HG02588 (cell line): ENCODE results near the gene OPN4.
"Not testable (repeated sequence)": the region's sequence is repeated elsewhere in the genome, so short reads cannot be mapped to it uniquely, and the experiment has no call there.

Experiments used
- ATAC-seq: cut with Tn5 transposase; IDR thresholded peaks from one replicate; pipeline ENCODE4 v1.9.1; 2021; ENCODE audit warnings: mild to moderate bottlenecking, moderate library complexity; ENCODE audit not compliant: unreplicated experiment

OPN4 gene, protein sequence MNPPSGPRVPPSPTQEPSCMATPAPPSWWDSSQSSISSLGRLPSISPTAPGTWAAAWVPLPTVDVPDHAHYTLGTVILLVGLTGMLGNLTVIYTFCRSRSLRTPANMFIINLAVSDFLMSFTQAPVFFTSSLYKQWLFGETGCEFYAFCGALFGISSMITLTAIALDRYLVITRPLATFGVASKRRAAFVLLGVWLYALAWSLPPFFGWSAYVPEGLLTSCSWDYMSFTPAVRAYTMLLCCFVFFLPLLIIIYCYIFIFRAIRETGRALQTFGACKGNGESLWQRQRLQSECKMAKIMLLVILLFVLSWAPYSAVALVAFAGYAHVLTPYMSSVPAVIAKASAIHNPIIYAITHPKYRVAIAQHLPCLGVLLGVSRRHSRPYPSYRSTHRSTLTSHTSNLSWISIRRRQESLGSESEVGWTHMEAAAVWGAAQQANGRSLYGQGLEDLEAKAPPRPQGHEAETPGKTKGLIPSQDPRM

DNA sequence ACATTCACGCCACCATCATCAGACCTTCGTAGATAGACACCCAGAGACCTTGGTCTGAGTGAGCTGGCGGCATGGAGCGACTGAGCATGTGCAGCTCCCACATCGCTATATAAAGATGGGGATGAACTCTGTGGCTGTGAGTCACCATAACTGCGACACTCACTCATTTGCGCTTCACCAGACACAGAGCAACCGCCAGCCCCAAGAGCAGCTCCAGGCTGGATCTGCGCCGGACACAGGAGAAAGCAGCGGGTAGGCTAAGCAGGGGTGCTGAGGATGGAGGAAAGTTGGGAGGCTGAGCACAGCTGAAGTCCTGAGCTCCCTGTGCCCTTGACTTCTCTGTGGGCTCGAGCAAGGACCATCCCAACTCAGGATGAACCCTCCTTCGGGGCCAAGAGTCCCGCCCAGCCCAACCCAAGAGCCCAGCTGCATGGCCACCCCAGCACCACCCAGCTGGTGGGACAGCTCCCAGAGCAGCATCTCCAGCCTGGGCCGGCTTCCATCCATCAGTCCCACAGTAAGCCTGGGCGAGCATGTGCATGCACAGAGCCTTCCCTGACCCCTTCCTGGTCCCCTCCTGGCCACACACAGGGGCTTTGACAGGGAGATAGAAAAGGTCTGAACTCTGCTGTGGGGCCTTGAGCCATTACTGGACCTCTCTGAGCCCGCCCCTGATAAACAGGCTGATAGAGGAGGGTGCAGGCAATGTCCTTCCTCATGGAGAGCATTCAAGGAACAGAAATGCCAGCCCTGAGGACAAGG, at the start of gene OPN4:
Gene OPN4 (plus strand): TSS at position 137 of the 762 bp plus-strand sequence. CDS start 237 bp downstream, at position 374.
- ATAC-seq: no peak

DNA sequence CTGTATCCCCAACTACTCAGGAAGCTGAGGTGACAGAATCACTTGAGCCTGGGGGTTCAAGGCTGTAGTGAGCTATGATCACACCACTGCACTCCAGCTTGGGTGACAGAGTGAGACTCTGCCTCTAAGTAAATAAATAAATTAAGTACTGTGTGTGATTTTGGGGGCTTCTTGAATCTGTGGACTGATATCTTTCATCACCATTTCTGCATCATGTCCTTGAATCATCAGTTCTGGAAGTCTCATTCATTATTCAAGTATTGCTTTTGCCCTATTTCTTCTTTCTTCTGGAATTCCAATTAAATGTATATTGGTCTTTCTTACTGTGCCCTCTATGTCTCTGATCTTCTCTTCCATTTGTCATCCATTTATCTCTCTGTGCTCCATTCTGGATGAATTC, 46.7 kb upstream of the OPN4 start:
- ATAC-seq: no peak

DNA sequence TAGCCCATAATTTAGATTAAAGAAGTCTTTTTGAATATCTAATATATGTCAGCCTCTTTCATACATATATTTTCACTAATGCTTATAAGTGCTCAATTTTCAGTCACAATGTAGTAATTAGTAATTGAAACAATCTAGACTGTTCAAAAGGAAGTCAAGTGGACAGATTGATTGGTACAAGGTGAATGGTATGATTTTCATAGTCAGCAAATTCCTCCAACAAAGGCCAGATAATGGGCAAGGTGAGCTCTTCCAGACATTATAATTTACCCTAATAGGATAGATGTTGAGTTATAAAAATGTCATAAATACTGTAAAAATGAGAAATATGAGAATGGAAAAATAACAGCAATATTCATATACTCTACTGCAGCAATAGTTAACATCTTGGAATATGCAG, 44.4 kb upstream of the OPN4 start:
- ATAC-seq: no peak

DNA sequence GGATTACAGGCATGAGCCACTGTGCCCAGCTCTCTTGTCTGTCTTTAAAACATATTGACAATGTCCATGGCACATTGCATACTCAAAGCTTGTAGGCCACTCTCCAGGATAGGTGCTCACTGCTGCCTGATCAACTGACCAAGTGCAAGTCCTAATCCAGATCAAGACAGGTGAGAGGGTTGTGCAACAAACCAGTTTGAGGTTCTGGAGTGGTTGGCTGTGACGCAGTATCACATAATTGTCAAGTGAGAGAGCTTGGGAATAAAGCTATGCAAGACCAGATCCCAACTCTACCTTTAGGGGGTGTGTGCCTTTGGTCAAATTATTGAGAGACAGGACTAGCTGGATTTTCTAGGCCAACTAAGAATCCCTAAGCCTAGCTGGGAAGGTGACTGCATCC, 43.0 kb upstream of the OPN4 start:
- no peak for ATAC-seq

DNA sequence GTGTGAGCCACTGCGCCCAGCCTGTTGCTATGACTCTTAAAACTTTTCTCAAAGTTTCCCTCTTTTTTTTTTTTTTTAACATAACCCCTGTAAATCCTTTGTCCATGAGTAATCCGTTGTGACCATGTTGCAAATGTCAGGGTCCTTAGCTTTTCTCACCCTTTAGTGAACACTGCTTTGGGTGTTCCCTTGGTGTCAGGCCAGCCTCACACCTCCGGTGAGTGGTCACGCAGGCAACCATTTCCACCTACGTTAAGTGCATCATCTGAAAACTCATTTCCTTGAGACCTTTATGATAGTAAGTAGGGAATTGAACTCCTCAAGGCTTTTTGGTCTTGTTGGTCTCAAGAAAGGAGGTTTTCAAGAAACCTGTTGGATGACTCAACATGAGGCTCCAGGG, 41.3 kb upstream of the OPN4 start:
- no peak for ATAC-seq

DNA sequence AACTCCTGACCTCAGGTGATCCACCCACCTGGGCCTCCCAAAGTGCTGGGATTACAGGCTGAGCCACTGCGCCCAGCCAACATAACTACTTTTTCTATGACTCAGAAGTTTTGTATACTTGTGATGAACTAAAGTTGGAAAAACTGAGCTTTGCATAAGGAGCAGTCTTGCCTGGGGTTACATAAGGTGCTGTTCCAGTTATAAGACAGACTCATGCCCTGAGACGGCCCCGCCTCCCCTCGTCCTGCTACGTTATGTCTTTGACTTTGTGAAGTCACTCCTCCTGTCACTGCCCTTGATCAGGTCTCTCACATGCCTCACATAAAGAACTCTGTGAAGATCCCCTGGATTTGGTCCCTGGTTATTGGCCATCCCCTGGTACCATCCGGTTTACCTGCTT, 40.4 kb upstream of the OPN4 start:
- no peak for ATAC-seq

DNA sequence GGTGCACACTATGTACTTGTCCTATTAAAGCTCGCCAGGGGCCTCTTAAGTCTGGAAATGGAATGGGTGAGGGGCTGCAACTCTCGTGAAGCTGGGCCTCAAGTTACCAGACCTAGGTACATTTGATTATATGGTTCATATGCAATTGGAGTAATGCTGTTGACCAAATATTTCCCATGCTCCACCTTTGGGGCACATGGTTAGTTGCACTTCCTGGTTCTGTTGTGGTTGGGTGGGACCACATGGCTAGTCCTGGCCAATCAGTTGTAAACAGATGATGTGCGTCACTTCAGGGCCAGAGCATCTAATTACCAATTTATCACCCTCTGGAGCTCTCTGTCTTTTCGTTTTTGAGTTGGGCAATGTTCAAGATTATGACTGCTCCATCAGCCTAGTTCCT, 39.5 kb upstream of the OPN4 start:
- no peak for ATAC-seq

DNA sequence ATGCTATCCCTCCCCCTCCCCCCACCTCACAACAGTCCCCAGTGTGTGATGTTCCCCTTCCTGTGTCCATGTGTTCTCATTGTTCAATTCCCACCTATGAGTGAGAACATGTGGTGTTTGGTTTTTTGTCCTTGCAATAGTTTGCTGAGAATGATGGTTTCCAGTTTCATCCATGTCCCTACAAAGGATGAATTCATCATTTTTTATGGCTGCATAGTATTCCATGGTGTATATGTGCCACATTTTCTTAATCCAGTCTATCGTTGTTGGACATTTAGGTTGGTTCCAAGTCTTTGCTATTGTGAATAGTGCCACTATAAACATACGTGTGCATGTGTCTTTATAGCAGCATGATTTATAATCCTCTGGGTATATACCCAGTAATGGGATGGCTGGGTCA, 37.1 kb upstream of the OPN4 start:
- ATAC-seq: not testable (repeated sequence)

DNA sequence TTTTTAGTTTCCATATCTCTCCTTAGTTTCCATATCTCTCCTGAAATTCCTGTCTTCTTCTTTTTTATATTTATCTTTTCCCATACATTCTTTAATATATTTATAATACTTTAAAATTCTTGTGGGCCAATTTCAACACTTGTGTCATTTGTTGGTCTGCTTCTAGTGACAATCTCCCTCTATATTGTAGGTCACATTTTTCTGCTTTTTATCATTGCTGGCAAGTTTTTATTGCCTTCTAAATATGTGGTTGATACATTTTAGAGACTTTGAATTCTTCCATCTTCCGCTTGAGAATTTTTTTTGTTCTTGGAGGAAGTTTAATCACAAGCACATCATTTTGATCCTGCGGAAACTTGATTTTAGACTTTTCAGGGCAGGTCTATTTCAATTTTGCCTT, 26.0 kb upstream of the OPN4 start:
- ATAC-seq: no peak

DNA sequence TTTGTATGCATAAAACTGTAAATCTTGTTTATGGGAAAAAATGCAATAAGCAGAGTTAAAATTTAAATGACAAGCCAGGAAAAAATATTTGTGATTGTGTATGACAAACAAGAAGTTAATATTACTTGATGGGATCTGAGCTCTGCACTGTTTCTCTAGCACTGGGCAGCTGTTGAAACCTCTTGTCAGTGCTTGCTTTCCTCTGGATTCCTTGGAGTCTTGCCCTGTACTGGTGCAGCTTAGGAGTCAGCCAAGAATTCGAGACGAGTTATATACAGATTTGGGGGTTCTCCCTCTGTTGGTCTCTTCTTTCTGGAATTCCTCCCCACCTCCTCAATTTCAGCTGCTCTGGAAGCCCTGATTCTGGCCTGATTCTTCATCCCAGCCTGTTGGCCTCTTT, 24.3 kb upstream of the OPN4 start:
- no peak for ATAC-seq

DNA sequence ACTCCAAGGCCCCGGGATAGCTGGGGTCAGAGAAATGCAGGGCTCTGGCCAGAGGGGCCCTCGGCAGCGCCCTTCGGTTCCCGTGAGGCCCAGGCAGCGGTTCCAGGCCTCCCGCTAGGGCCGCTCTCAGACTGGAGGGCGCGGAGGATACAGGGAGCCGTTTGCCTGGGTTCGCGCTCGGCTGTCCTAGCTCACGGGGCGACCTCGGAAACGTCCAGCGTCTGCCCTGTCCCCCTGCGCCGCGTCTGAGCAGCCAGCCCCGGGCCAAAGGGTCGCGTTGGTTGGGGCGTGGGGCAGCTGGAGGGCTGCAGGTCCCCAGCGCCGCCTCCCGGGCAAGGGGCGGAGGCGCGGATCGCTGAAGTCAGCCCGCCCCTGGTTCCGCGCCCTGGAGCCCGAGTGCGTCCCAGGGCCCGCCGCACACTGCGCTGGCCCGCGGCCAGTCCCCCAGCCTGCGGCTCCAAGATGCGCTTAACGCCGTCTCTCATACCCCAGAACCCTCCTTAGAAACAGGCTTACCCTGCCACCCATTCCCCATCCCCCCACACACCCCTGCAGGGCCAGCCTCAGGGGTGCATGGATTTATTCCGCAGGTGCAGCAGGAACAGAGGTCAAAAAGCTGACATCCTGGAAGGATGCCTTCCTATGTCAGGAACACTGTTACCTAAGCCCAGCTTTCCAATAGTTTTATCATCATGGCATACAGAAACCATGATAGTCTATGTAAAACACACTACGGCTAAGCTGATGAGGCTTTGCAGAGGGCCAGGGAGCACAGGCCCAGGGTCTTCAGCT, 22.1 kb upstream of the OPN4 start:
- no peak for ATAC-seq

DNA sequence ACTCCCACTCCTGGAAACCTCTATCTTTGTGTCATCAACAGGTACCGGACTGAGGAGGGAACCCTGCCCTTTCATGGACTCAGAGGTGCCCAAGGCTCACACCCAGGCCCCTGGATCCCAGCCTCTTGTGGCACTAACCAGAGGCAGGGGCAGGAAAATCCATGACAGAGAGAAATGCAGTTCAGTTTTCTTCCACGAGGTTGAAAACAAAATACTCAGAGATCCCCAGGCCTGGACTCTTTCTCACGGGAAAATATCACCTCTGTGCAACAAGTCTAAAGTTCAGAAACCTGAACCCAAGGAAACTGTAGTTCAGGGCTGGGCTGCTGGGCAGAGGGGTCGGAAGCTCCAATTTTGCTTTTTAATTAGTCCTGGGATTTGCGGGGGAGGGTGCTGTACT, 21.4 kb upstream of the OPN4 start:
- ATAC-seq: no peak

DNA sequence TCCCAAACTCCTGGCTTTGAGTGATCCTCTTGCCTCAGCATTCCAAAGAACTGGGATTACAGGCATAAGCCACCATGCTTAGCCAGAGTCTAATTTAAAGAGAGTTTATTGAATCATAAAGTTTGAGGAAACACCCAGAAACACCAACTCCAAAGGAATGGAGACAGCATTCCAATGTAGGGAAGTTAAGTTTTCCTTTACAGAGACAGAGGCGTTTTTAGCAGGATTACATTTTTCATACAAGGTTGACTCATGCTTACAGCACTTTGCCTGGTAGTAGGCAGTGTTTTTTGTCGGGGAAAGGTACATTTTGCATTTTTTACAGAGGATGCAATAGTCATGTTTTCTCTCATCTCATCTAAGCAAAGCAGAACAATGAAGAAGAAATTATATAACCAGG, 18.9 kb upstream of the OPN4 start:
- ATAC-seq: no peak

DNA sequence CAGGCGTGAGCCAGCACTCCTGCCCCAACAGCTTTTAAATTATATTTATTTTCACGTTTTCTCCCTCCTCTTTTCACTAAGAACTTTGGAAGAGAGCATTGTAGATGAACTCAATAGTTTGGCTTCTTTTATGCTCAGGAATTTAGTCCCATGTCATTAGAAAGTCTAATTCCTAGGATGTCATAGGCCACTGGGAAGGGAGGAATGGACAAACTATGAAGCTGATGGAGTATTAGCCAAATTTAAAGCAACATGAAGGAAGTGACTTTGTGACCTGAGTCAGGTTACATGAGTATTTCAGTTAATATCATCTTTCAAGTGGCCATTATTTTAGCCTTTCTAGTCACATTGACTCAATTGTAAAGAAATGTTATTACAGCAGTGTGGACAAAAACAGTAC, 18.0 kb upstream of the OPN4 start:
- no peak for ATAC-seq

DNA sequence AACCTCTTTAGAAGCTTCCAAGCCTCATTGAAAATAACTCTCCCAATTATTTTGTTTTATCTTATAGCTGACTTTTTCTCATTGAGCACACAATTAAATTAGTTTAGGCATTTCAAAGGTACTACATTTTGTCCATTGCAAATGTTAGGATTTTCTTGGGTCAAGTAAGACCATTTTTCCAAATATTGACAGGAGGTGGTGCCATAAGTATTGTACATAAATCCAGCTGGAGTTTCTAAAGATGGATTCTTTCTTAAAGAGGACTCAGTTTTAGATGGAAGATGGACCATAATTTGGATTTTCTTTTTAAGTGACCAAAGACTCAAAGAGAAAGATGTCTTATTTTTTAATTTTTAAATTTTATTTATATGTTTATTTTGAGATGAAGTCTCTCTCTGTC, 12.3 kb upstream of the OPN4 start:
- no peak for ATAC-seq

DNA sequence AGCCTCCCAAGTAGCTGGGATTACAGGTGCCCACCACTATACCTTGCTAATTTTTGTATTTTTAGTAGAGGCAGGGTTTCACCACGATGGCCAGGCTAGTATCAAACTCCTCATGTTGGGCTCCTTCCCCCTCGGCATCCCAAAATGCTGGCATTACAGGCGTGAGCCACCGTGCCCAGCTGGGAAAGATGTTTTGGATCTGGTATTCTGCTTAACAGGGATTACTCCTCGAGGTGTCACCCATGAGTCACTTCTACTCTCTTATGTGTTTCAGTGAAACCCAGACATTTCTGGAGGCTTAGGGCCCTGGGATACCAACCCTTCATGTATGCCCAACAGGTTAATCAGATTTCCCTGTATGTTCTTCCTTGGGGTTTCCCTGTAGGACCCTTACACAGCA, 11.8 kb upstream of the OPN4 start:
- ATAC-seq: no peak

DNA sequence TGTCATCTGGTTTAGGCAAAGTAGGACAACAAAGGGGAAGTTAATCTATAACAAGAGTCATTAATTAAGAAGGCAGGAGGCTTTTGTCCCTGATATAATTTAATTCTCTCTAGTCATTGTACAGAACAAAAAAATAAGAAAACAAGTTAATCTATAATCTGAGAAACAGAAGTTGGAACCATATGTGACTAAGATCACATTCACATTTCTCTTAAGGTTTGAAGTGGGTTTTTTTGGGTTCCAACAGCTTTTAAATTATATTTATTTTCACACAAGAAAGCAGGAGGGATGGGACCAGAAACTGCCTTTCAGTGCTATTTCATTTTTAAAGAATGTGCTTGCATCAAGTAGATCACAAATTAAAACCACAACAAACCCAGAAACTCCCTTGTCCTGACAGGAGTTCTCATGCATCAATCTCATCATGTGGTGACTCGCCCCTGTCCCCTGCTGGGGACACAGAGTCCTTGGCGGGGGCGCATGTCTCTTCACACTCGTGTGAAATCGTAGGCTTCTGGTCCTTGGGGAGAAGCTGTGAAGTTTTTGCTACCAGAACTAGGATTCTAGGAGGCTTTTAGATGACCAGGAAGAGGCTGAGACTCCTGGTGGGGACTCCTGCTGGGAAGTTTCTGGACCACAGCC, 10.1 kb upstream of the OPN4 start:
- ATAC-seq: no peak

DNA sequence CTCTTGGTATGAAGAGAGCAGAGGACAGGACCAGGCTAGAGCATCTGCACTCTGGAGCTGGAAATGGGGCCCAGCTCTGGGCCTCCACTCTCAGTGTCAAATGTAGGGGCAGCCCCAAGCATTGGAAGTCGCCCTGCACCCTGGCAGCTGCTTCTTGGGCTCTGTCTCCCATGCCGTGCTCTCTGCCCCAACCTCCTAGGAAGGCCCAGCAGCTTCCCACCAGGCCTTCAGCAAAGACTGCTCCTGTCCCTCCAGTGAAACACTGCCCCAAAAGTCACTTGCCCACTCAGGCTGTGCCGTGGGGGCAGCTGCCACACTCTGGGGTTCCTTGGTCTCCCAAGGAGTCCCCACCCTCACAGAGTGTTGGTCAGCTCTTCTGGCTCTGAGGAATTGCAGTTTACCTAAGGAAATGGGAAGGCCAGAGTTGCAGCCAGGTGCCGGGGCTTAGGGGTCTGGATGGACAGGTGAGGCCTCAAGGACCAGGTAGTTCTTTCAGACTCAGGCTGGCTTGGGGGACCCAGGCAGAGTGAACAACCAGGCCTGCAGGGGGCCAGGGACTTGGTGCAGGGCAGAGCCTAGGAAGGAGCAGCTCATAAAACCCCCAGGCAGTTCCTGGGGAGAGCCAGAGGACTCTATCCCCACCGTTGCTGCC, 9.4 kb upstream of the OPN4 start:
- ATAC-seq: no peak

DNA sequence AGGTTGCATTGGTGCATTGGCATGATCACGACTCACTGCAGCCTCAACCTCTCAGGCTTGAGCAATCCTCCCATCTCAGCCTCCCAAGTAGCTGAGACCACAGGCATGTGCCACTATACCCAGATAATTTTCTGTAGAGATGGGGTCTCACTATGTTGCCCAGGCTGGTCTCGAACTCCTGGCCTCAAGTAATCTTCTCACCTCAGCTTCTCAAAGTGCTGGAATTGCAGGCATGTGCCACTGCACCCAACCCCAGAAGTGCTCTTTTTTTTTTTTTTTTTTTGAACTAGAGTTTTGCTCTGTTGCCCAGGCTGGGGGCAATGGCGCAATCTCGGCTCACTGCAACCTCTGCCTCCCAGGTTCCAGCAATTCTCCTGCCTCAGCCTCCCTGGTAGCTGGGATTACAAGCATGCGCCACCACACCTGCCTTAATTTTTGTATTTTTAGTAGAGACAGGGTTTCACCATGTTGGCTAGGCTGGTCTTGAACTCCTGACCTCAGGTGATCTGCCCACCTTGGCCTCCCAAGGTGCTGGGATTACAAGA, 8.7 kb upstream of the OPN4 start:
- ATAC-seq: not testable (repeated sequence)

DNA sequence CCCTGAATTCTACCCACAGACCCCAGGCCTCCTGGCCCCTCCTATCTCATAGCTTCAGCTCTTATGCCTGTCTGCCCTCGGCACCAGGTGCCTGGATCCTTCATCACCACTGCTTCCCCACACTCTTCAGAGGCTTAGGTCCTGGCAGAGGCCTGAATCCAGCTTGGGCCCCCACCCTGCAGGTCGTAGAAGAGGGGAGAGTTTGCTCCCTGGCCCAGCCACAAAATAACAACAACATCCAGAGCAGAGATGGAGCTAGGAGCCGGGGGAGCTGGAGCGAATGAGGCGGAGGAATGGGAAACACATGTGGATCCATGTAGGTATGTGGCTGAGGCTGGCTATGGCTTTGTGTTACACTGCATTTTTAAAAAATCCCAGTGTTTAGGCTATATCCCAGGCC, 7.8 kb upstream of the OPN4 start:
- no peak for ATAC-seq
